Effector CD8-positive, alpha-beta T cell (primary cell): ENCODE measurements around the gene ZMIZ1.
"Not testable (repeated sequence)": the region's sequence is repeated elsewhere in the genome, so short reads cannot be mapped to it uniquely, and the experiment has no call there.

ENCODE experiments used
- DNase-seq: peaks from one replicate; lab custom pipeline; 2025; lab: John Stamatoyannopoulos, UW

ZMIZ1 gene

DNA sequence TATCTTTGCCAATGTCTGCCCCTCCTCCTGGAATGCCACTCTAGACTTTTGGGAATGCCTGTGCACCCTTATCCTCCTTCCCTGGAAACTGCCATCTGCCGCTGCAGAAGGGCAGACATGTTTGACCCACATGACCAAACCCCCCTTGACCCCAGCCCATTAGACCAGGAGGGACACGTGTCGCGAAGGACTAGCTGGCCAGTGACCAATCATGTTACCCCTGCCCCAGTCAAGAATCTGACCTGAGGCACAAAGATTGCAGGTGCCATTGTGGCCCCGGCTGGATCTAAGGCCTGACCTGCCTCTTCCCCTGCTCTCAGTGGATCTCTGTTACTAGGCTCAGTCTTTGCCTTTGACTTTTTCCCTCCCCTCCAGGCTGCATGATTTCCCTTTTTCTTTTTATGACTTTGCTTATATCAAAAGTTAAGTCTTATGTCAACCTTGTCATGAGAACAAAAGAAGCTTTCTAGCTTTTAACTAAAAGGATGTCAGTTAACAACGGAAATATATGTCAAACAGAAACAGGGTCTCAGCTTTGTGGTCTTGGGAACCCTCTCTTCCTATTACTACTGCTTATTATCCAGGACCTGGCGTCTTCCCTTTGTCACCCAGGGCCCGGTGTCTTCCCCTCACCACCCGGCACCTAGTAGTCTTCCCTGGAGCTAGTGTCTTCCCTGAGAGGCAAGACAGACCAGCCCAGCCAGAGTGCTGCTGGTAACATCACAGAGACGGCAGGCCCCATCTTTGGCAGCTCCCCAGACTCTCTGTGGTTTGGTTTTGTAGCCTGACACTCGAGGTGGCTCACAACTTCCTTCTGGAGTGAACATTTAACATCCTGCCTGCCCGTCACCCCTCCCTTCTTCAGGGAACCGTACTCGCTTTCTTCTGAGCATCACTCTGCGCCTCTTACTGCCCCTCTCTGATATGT lies 254.1 kb downstream of the ZMIZ1 start:
- DNase-seq, result peak; percentile 33

DNA sequence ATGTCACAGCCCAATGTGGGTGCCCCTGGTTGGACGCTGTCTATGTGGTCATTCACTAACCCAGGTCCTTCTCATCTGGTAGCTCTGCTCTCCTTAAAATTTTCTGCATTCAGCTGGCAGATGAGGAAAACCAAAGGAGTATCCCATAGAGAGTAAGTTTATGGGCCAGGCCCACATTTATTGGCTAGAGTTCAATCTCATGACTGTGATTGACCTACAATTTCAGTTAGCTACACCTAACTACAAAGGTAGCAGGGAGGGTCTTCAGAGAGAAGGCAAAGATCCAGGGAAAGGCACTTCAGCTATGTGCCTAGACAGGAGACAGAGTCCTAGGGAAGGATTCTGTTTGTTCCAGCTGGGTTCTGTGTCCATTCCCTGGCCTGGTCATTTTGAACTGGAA lies 254.8 kb downstream of the ZMIZ1 start:
- DNase-seq, result no peak

DNA sequence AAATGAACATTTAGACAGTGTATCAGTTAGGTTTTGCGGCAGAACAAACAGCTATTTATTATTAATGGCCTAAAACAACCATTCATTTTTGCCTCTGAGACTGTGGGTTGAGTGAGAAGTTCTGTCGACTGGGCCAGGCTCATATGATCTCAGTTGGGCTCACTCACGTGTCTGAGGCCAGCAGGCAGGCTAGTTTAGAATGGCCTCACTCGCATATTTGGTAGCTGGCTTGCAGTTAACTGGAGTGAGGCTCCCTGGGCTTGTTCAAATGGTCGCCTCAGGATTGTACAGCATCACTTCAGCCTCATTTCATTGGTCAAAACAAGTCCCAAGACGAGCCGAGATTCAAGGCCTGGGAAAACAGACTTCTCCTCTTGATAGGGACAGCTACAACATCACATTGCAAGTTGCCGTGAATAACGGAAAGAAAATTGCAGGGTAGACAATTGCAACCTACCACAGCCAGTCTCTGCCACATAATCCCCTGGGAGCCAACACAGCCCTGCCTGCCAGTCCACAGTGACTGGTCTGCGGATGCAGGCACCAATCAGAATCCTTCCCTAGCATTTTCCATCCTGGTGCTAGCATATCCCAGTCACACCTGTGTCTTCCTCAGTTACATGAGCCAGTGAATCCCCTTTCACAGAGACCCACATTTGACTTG lies 255.4 kb downstream of the ZMIZ1 start:
- DNase-seq, result no peak

DNA sequence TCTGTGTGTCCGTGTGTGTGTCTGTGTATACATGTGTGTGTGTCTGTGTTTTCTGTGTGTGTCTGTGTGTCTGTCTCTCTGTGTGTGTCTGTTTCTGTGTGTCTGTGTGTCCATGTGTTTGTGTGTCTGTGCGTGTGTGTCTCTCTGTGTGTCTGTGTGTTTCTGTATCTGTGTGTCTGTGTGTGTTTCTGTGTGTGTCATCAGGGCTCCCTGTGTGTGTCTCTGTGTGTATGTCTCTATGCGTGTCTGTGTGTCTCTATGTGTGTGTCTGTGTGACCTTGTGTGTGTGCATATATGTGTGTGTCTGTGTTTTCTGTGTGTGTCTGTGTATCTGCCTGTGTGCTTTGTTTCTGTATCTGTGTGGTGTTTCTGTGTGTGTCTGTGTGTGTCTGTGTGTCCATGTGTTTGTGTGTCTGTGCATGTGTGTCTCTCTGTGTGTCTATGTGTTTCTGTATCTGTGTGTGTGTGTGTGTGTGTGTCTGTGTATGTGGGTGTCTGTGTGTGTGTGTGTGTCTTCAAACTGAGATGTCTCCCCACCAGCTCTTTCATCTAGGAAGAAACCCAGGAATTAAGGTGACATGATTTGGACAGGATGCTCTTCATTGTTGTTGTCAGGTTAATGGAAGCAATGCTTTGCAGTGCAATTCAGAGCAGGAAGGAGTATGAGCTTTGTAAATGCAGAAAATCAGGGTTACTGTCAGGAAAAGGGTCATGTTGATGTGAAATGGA lies 257.8 kb downstream of the ZMIZ1 start:
- no peak for DNase-seq

DNA sequence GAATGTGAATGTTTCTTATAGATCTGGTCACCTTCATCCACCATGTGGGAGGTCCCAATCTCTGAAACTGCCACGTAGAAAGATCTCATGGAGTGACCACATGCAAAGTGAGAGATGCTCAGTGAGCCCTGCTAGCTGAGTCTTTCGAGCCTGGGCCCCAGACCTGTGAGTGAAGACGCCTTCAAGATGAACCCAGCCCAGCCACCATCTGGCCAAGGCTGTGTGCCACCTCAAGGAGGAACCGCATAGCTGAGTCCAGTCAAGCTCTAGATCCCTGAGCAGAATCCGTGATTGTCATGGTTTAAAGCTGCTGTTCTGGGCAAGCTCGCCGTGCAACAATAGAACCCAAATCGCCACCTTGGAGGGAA lies 258.3 kb downstream of the ZMIZ1 start:
- no peak for DNase-seq

DNA sequence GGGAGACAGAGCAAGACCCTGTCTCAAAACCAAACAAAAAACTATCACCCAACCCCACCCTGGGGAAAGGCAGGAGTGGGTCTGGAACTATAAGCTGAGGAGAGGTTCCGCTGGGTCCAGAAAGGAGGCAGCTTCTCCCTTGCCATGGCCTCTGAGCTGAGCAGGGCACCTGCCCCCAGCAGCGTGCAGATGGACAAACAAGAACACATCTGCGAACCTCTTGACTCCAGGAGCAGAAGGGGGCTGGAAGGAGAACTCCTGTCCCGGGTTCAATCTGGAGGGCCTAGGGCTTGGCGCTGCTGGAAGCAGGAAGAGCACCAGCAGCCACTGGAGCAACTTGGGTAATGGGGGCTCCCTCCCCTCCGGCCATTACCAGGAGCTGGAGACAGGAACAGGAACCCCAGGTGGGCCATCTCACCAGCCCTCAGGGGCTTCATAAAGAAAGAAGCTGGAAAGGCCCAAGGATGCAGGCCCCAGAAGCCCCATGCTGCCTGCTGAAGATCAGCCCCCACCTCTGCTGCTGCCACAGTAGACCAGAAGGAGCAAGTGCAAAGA lies 259.5 kb downstream of the ZMIZ1 start:
- no peak for DNase-seq

DNA sequence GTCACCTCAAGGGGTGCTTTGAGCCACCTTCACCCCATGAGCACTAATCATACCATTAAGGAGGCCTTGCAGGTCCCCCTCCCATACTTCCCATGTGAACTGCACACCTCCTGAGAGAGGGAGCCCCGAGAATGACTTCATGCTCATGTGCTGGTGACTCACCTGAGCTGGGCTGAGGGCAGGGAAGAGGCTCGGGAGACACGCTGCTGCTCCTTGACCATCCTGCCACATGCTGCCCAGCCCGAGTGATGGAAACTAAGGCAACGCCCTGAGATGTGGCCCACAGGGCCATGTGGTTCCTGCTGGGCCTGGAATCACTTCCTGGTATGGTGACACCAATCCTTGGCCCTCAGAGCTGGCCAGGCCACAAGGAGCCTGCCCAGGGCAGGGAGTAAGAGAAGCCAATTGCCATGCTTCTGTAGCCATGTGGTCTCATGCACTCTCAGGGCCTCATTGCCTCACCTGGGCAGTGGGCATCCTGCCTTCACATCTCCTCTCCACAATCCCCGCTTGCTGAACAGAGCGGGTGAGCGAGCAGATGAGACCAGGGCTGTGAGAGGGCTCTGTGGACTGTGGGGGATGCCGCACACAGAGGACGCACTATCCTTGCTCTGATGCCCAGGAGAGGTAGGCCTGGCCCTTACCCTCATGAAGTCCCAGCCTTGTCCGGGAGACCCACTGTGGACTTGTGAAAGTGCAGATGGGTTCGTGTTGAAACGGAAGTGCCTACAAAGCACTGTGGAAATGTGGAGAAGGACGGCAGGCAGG lies 260.2 kb downstream of the ZMIZ1 start:
- DNase-seq, result no peak

DNA sequence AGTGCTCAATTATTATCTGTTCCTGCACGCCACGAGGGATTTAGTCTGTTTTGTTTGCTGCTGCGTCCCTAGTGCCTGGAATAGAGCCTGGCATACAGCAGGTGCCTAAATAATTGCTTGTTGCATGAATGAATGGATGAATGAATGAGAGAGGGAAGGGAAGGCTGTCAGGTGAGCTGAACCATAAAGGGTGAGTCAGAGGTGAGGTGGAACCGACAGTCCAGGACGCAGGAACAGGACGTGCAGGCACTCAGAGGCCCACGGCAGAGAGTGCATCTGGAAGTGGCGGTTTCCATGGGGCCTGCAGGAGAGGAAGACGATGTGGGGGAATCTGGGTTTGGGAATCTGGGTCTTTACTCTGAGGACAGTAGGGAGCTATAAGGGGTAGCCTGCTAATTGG lies 260.8 kb downstream of the ZMIZ1 start:
- no peak for DNase-seq

DNA sequence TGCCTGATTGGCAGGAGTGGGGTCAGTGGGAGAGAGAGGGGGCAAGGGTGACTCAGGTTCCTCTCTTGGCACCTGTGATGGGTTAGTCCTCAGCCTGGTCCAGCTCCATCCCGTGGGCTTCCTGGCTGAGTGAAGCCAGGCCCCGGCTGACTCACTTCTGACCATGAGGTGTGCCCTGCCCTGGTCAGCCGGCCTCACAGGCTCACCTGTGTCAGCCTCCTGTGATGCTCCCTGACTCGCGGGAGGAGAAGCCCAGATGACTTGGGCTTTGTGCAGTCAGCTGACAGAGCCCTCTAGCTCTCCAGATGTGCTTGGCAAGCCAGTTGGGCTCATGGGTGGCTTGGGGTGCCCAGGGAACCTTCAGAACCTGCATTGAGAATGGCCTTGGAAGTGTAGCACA lies 262.5 kb downstream of the ZMIZ1 start:
- no peak for DNase-seq

DNA sequence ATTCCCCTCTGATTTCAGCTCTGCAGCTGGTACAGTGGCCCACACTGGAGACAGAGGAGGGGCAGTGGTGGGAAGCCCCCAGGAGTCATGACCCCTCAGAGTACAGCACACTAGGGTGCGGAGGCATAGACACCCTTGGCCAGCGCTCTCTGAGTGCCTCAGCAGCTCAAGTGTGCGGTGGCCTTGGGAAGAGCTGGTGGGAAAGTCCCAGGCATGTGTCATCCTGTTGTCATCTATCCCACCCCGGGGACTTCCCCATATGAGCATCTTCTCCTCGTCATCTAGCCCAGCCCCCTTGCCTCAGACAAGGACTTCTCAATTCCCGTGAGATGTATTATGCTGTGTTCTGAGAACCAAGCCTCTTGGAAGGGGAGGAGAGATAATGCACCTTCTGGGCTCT lies 262.9 kb downstream of the ZMIZ1 start:
- DNase-seq, result no peak

DNA sequence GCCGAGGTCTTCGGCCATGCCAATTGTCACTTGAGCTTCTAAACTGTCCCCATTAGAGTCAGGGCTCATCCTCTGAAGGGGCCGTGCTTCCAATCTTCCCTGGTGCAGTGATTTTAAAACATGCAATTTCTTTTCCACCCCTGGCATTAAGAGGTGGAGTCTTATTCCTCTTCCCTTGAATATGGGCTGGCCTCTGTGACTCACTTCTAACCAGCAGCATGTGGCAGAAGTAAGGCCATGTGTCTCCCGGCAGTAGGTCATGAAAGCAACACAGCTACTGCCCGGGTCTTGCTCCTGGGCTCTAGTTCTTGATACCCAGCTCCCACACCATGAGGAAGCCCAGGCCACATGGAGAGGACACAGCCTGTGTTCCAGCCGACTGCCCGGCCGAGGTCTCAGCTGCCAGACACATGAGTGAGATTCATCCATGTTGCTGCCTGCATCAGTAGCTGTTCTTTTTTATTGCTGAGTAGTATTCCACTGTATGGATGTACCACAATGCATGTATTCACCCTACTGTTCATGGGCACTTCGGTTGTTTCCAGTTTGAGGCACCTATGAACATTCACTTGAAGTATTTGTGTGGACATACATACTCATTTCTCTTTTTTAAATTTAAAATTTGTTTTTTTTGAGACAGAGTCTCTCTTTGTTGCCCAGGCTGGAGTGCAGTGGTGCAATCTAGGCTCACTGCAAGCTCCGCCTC lies 264.0 kb downstream of the ZMIZ1 start:
- DNase-seq, result not testable (repeated sequence)

DNA sequence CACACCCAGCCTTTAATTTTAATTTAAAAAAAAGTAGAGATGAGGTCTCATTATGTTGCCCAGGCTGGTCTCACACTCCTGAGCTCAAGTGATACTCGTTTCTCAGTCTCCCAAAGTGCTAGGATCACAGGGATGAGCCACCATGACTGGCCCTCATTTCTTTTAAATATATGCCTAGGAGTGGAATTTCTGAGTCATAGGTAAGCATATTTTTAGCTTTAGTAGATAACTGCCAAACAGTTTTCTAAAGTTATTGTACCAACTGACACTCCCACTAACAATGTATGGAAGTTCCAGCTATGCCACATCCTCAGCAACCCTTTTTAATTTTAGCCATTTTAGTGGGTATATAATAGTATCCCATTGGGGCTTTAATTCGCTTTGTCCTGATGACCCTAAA lies 264.7 kb downstream of the ZMIZ1 start:
- no peak for DNase-seq

DNA sequence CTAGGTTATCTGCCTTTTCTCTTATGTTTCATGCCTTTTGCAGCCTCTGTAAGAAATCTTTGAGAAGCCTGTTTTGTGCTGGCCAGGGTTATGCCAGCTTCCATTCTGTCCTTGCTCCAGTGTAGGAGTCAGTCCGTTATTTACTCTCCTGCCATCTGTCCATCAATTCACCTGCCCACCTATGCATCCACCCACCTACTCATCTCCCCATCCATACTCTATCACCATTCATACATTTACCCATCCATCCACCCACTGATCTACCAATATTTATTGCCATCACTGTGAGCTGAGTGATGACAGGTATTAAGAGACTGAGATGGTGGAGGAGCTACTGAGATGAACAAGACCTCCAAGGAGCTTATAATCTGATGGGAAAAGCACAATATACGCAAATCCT lies 265.8 kb downstream of the ZMIZ1 start:
- no peak for DNase-seq

DNA sequence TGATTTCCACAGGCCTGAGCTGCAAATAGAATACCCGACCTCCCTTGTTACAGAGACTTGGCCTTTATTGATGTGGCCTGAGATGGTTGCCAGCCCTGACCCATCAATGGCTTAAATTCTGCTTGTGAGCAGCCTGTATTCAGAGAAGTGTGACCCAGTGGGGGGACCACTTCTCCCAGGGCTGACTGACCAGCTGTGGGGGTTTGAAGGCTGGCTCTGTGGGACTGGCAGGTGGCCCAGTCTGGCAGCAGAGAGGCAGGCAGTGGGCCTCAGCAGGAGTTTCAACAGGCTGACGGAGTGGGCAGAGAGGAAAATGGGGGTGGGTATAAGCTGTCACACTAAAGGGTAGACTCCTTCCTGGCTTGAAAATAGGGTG lies 266.3 kb downstream of the ZMIZ1 start:
- DNase-seq, result no peak

DNA sequence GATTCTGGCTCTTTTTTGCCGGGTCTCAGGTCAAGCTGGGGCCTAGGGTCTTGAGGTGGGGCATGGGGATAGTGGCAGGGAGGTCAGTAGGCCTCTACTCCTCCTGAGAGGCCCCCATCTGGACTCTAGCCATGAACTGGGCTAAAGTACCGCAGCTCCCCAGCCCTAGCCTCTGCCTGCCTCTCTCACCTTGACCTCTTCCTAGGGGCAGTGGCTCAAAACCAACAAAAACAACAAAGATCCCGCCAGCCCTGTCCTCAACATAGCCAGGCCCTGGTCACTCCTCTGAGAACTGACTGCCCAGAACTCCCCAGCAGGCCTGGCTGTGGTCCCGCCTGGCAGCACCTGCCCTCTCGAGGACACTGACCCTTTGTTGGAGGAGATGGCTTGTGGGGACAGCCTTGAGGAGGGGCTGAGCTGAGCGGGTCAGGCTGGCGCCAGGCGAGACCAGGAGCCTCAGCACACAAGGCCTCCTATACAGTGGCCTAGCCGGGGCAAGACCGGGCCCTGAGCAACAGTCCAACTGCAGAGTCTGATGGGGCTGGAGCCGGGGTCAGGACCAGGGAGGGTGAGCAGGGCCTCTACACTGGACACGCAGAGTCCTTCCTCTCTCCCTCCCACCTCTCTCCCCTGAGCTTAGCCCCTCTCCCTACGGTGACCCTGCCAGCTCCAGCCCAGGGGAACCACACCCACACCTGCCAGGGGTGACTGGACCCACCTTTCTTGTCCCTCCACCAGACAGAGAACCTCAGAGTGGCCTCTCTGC lies 266.9 kb downstream of the ZMIZ1 start:
- no peak for DNase-seq

DNA sequence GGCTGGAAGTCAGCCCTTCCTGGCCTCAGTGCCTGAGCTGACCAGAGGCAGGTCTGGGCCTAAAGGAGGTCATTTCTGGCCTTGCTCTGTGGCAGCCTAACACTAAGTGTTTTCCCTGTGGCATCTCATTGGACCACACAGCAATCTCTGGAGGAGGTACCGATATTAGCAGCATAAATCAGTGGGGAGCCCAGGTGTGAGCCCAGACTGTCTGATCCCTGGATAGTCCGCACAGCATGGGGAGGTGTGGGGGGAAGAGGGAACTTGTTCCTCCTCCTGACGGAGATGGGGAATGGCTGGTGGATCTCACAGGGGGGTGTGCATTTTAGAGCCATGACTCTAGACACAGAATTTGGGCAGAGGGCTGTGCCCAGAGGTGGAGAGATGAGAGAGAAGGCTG lies 267.5 kb downstream of the ZMIZ1 start:
- no peak for DNase-seq

DNA sequence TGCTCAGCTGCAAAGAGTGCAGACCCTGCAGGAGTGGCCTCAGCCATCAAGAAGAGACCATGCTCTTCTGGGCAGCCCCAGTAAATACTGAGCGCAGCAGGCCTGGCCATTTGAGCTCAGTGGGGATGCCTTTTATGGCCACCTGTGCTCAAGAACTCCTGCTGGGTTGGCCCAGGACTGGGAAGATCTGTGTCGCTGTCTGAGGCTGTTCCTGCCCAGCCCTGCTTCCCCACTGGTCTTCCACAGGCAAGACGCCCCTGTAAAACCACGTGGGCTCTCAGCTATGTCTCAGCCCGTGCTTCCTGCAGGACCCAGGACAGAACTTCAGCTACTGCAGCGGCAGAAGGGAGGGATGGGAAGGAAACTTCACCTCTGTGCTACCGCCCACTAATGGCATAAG lies 268.0 kb downstream of the ZMIZ1 start:
- no peak for DNase-seq

DNA sequence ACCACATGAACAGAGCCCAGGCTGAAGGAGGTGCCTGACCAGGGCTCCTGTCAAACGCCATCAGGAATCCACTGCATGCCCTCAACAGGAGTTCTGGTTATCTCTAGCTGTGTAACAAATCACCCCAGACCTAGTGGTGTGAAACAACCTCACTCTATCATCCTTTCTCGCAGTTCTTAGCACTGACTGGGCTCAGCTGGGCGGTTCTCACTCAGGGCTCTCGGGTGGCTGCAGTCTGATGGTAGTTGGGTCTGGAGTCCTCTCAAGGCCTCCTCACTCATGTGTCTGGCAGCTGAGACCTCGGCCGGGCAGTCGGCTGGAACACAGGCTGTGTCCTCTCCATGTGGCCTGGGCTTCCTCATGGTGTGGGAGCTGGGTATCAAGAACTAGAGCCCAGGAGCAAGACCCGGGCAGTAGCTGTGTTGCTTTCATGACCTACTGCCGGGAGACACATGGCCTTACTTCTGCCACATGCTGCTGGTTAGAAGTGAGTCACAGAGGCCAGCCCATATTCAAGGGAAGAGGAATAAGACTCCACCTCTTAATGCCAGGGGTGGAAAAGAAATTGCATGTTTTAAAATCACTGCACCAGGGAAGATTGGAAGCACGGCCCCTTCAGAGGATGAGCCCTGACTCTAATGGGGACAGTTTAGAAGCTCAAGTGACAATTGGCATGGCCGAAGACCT lies 269.2 kb downstream of the ZMIZ1 start:
- DNase-seq, result not testable (repeated sequence)

DNA sequence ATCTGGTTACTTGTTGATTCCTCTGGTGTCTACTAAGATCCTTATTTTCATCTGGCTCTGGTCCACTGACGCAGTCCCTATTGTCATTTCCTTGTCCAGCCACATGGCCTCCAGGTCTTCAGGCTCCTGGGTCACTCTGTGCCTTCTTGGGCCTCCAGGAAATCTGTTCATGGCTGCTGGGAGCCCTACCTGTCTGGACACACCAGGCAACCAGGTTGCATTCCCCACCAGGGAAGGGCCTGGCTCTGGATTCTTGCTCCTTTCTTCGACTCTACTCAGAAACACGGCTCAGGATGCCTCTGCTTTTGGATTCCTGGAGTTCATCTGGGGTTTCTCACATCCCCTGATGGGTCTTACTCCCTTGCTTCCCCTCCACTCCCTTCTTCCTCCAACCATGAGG lies 270.5 kb downstream of the ZMIZ1 start:
- no peak for DNase-seq
